ENCODE results near the gene HPSE2.
"Not testable (repeated sequence)": the region's sequence is repeated elsewhere in the genome, so short reads cannot be mapped to it uniquely, and the experiment has no call there.

HPSE2 gene

GRCh38 chr10:99004738-99005137, 230.9 kb downstream of the HPSE2 start:
- no peak for DNase-seq

GRCh38 chr10:99002392-99002791, 233.3 kb downstream of the HPSE2 start:
- no peak for DNase-seq

- DNase-seq: no peak
These were observed 238.1 kb downstream of the HPSE2 start for GRCh38 chr10:98997596-98997995.

GRCh38 chr10:98994030-98994429, 241.6 kb downstream of the HPSE2 start:
- no peak for DNase-seq

GRCh38 chr10:98983751-98984150, 251.9 kb downstream of the HPSE2 start:
- DNase-seq: not testable (repeated sequence)

- DNase-seq: no peak
These were observed 255.3 kb downstream of the HPSE2 start for GRCh38 chr10:98980353-98980752.

GRCh38 chr10:98971464-98971863, 264.2 kb downstream of the HPSE2 start:
- no peak for DNase-seq

- DNase-seq: no peak
These were observed 268.1 kb downstream of the HPSE2 start for GRCh38 chr10:98967601-98968000.

GRCh38 chr10:98963608-98964007, 272.0 kb downstream of the HPSE2 start:
- no peak for DNase-seq

GRCh38 chr10:98959379-98959778, 276.3 kb downstream of the HPSE2 start:
- DNase-seq: no peak

GRCh38 chr10:98957801-98958200, 277.9 kb downstream of the HPSE2 start:
- DNase-seq: no peak

GRCh38 chr10:98956576-98957260, 278.9 kb downstream of the HPSE2 start:
- DNase-seq: no peak

GRCh38 chr10:98953251-98953650, 282.4 kb downstream of the HPSE2 start:
- DNase-seq: no peak

- DNase-seq: no peak
These were observed 284.2 kb downstream of the HPSE2 start for GRCh38 chr10:98951269-98952000.

GRCh38 chr10:98950106-98950505, 285.5 kb downstream of the HPSE2 start:
- no peak for DNase-seq

- no peak for DNase-seq
These were observed 286.3 kb downstream of the HPSE2 start for GRCh38 chr10:98949306-98949705.

GRCh38 chr10:98943681-98944080, 292.0 kb downstream of the HPSE2 start:
- DNase-seq: no peak

GRCh38 chr10:98929709-98930108, 305.9 kb downstream of the HPSE2 start:
- no peak for DNase-seq

- DNase-seq: no peak
These were observed 310.0 kb downstream of the HPSE2 start for GRCh38 chr10:98925651-98926050.

GRCh38 chr10:98924526-98924925, 311.1 kb downstream of the HPSE2 start:
- no peak for DNase-seq

- no peak for DNase-seq
These were observed 314.3 kb downstream of the HPSE2 start for GRCh38 chr10:98921316-98921715.

- DNase-seq: no peak
These were observed 314.8 kb downstream of the HPSE2 start for GRCh38 chr10:98920807-98921206.

GRCh38 chr10:98920360-98920759, 315.3 kb downstream of the HPSE2 start:
- no peak for DNase-seq

- DNase-seq: no peak
These were observed 315.8 kb downstream of the HPSE2 start for GRCh38 chr10:98919899-98920298.
